ENCODE data around the gene USP54. TPM values are rescaled to one million over a fixed set of nuclear protein-coding genes. Genes with fewer than 3 reads are reported as not detected.

Gene USP54
- total RNA-seq, 1 donor from 2014 or later: 46.7 TPM

DNA sequence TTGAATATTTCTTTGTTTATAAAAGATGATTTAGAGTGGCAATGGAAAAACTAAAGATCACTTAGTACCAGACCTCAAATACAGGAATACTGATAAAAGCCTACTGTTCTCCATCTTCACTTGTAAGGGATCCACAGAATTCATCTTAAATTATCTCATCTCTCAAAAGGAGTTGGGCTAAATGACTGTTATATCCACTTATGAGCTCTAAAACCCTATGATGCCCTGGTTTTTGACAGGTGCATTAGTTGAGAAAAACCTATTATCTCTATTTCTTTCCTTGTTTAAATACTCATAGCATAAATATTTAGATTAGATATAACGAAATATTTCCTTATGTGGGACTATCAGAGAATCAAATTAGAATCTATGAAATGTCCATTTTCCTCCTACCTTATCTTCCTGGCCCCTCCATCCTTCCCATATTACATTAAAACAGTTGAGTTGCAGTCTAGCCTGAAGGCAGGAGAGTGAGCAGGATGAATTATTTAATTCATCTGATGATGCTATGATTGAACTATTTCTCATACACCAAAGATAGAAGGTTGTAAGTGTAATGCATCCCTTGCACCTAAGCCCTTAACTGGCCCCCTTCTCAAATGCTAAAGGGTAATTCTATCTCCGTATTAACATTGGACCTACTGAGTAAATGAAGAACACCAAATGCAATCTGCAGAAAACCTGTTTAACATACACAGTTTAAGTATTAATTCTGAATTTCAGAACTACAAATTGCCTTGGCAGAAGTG lies 125.0 kb downstream of the USP54 start:
- no peak for DNase-seq (ENCODE audit: low read depth)

DNA sequence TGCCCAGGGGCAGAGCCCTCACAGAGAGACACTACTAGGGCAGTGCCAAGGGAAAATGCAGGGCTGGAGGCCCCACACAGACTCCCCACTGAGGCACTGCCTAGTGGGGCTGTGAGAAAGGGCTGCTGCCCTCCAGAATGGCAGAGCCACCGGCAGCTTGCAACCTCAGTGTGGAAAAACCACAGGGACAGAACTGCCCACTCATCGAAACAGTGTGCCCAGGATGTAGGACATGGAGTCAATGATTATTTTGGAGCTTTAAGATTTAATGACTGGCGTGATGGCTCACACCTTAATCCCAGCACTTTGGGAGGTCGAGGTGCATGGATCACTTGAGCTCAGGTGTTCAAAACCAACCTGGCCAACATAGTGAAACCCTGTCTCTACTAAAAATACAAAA lies 130.2 kb downstream of the USP54 start:
- no peak for DNase-seq (ENCODE audit: low read depth)

DNA sequence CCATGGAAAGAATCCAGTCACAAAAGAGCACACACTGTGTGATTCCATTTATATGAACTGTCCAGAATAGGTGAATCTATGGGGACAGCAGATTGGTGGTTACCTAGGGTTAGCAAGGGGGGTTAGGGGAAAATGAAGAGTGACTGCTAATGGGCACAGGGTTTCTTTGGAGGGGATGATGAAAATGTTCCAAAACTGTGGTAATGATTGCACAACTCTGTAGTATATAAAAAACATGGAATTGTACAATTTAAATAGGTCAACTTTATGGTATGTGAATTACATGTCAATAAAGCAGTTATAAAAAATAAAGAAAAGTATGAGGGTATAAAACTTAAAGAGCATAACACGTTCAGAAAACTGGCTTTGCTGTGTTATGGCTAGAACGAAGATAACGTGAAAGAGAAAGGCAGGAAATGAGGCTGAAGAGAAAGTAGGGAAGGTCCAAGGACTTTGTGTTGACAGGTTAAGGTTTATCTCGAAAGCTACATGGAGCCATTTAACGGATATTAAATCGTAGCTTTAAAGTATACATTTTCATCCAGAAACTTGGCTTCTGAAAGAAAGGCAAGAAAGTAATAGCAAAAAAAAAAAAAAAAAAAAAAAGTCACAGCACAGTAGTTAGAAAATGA lies 131.3 kb downstream of the USP54 start:
- no peak for DNase-seq (ENCODE audit: low read depth)

DNA sequence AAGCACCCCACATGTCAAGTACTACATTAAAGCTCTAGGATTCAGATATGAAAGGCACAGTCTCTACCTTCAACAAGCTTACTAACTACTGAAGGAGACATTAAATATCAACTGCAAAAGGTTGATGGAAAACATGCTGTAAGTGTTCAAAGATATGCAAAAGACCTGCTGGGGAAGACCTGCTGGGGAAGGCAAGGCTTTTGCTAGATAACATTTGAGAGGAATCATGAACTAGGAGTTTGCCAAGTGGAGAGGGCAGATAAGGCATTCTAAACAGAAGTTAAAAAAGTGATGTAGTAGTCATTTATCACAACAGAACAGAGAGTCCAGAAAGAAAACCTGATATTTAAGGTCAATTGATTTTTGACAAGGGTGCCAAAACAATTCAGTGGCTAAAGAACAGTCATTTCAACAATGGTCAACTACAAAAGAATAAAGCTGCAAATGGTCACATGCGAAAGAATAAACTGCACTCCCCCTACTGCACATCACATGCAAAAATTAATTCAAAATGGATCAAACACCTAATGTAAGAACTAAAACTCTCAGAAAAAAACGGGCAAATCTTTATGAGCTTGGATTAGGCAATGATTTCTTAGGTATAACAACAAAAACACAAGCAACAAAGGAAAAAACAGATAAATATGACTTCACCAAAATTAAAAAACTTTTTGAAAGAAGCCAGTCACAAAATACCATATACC lies 134.8 kb downstream of the USP54 start:
- DNase-seq (ENCODE audit: low read depth): no peak

DNA sequence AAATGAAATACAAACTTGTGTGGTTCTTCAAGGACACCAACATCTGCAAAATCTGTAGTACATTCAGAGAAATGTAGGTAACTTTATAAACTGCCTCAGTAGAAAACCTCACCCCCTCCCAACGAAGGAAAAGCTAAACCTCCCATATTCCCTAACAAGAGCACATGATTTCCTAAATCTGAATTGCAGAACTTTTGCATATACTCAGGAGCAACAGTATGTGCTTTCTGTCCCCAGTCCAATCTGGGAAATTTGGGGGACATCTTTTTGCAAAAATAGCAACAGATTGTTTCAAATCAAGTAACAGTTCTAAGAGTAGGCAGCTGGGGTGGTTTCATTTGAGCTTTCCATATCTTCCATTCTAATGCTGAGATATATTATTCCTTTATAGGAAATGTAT lies 142.0 kb downstream of the USP54 start:
- DNase-seq (ENCODE audit: low read depth): no peak

DNA sequence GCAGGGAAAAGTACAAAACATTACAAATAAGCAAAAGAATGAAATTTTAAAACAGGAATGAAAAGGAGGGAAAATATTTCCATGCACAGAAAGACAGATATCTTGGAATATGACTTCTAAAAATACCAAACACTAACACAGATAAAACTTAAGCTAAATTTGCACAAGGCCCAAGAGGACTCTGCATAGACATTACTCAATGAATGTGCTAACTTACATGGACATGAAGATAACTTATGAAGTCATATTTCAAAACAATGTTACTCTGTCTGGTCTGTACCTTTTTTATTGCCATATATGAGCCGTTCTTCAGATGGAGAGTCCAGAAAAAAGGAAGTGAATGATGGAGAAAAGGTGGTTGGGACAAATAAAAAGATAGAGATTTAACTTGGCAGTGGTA lies 142.8 kb downstream of the USP54 start:
- DNase-seq (ENCODE audit: low read depth): no peak

Other genes starting within 250 kb of the USP54 start
- 0.52 and 3.7 TPM in 2 replicates for gene CFAP70, start 232.5 kb downstream of the USP54 start, total RNA-seq
- gene ANXA7, start 177.3 kb downstream of the USP54 start, total RNA-seq: 153 and 222 TPM in 2 replicates
- gene MSS51, start 157.8 kb downstream of the USP54 start, total RNA-seq: 0.69 and 1.5 TPM in 2 replicates
- gene PPP3CB, start 95.3 kb downstream of the USP54 start, total RNA-seq: 27.3 and 60.2 TPM in 2 replicates
- 0.87 and 1.0 TPM in 2 replicates for gene MYOZ1, start 50.1 kb upstream of the USP54 start, total RNA-seq
- gene SYNPO2L, start 64.7 kb upstream of the USP54 start, total RNA-seq: not detected in 2 replicates
- 1.0 and 3.4 TPM in 2 replicates for gene AGAP5, start 106.8 kb upstream of the USP54 start, total RNA-seq
- gene SEC24C, start 153.0 kb upstream of the USP54 start, total RNA-seq: 55.6 and 84.6 TPM in 2 replicates
- gene CHCHD1, start 190.7 kb upstream of the USP54 start, total RNA-seq: 13.1 and 21.4 TPM in 2 replicates
- gene ZSWIM8, start 194.3 kb upstream of the USP54 start, total RNA-seq: 37.5 and 66.9 TPM in 2 replicates
- gene NDST2, start 220.3 kb upstream of the USP54 start, total RNA-seq: 4.5 and 14.1 TPM in 2 replicates

Data from renal cortical epithelial cell (primary cell).